ENCODE measurements around the gene MATCAP1. TPM values are rescaled to one million over a fixed set of nuclear protein-coding genes. Genes with fewer than 3 reads are reported as not detected.

The MATCAP1 gene
- polyA plus RNA-seq, 2 of the 4 experiments (the other 2 are of a cell fraction), result 7.5 to 20.8 TPM

DNA sequence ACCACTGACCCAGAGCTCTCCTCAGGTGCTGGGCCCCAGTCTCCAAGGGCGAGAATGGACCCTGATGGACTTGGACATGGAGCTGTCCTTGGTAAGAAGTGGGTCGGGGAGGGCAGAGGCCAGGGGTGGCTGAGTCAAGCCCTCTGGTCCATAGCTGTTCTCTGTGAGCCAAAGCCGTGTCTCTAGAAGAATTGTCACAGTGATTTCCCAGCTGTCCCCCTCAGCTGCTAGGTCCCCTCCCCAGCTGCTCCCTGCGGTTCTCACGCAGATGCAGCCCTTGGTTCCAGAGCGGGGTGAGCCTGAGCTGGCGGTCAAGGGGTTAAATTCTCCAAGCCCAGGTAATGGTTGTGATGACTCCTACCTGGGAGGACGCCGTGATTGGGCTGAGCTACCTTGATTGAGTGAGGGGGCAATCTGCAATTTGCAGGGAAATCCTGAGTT lies 14.7 kb downstream of the MATCAP1 start:
- H3K27ac ChIP-seq, result peak overlapping the region; percentile 97 to 99; a peak in 5 of 6 replicates
- CTCF ChIA-PET, result interaction anchor here (0.6 to 20.5 kb wide), 17 partner anchors 10 to 215 kb away, joined by 3 to 314 read pairs (median 4); partner anchors contain the start of genes B3GNT9, CES3, EXOC3L1 and FBXL8
- 74% methylated on average over 9 of the region's 9 CpGs for WGBS (ENCODE audit: missing lambda C conversion rate)
- FAIRE-seq (no peak), ATAC-seq (no peak), DNase-seq (ENCODE audit: low read depth in 1 of 2, low spot score in 1 of 2) (no peak)
- no peak overlapping the region for H3K4me3 ChIP-seq
- peaks cover 32% of the 10 kb centered on the region for H3K4me1 ChIP-seq
- no peaks in the 10 kb centered on the region for H3K9me3 ChIP-seq
- H3K4me2 ChIP-seq, result peak overlapping the region; percentile 99
- POLR2A ChIA-PET, result interaction anchor here (2.9 kb wide), 1 partner anchor 9 kb away, joined by 46 read pairs; the partner anchor contains the start of genes FBXL8 and TRADD
- TF ChIP-seq TP53 (CRISPR knock-in tag; IDR thresholded peaks at IDR 0.05), result no peak
- TF ChIP-seq, protein P1, sequence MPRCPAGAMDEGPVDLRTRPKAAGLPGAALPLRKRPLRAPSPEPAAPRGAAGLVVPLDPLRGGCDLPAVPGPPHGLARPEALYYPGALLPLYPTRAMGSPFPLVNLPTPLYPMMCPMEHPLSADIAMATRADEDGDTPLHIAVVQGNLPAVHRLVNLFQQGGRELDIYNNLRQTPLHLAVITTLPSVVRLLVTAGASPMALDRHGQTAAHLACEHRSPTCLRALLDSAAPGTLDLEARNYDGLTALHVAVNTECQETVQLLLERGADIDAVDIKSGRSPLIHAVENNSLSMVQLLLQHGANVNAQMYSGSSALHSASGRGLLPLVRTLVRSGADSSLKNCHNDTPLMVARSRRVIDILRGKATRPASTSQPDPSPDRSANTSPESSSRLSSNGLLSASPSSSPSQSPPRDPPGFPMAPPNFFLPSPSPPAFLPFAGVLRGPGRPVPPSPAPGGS (IDR thresholded peaks at IDR 0.05), result no peak
- no peak for TF ChIP-seq HDAC2 (IDR thresholded peaks at IDR 0.05)
- TF ChIP-seq PHF8 (IDR thresholded peaks at IDR 0.05; ENCODE audit: borderline replicate concordance, low read depth), result no peak
- TF ChIP-seq ELK1 (IDR thresholded peaks at IDR 0.05; ENCODE audit: low read depth, low read length), result no peak
- no peak for TF ChIP-seq ZSCAN20 (CRISPR knock-in tag; IDR thresholded peaks at IDR 0.05)
- no peak for TF ChIP-seq EP300 (IDR thresholded peaks at IDR 0.05)
- no peak for TF ChIP-seq HEYL (CRISPR knock-in tag; IDR thresholded peaks at IDR 0.05)
- no peak for TF ChIP-seq MAFK (IDR thresholded peaks at IDR 0.05; ENCODE audit: partially characterized antibody)
- no peak for TF ChIP-seq EHF (CRISPR knock-in tag; IDR thresholded peaks at IDR 0.05)
- TF ChIP-seq, protein P2, sequence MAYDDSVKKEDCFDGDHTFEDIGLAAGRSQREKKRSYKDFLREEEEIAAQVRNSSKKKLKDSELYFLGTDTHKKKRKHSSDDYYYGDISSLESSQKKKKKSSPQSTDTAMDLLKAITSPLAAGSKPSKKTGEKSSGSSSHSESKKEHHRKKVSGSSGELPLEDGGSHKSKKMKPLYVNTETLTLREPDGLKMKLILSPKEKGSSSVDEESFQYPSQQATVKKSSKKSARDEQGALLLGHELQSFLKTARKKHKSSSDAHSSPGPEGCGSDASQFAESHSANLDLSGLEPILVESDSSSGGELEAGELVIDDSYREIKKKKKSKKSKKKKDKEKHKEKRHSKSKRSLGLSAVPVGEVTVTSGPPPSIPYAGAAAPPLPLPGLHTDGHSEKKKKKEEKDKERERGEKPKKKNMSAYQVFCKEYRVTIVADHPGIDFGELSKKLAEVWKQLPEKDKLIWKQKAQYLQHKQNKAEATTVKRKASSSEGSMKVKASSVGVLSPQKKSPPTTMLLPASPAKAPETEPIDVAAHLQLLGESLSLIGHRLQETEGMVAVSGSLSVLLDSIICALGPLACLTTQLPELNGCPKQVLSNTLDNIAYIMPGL (CRISPR knock-in tag; IDR thresholded peaks at IDR 0.05; ENCODE audit: borderline replicate concordance), result no peak
- TF ChIP-seq POLR2A (IDR thresholded peaks at IDR 0.05; ENCODE audit: low read length), result no peak
- TF ChIP-seq, protein P3, sequence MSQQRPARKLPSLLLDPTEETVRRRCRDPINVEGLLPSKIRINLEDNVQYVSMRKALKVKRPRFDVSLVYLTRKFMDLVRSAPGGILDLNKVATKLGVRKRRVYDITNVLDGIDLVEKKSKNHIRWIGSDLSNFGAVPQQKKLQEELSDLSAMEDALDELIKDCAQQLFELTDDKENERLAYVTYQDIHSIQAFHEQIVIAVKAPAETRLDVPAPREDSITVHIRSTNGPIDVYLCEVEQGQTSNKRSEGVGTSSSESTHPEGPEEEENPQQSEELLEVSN (IDR thresholded peaks at IDR 0.05; ENCODE audit: borderline replicate concordance, low read depth), result no peak
- no peak for TF ChIP-seq HOXB13 (CRISPR knock-in tag; IDR thresholded peaks at IDR 0.05; ENCODE audit: low read depth)
- TF ChIP-seq, protein P4, sequence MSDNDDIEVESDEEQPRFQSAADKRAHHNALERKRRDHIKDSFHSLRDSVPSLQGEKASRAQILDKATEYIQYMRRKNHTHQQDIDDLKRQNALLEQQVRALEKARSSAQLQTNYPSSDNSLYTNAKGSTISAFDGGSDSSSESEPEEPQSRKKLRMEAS (IDR thresholded peaks at IDR 0.05), result no peak
- TF ChIP-seq NR3C1 (IDR thresholded peaks at IDR 0.05), result no peak
- no peak for TF ChIP-seq FOSB (CRISPR knock-in tag; IDR thresholded peaks at IDR 0.05)

DNA sequence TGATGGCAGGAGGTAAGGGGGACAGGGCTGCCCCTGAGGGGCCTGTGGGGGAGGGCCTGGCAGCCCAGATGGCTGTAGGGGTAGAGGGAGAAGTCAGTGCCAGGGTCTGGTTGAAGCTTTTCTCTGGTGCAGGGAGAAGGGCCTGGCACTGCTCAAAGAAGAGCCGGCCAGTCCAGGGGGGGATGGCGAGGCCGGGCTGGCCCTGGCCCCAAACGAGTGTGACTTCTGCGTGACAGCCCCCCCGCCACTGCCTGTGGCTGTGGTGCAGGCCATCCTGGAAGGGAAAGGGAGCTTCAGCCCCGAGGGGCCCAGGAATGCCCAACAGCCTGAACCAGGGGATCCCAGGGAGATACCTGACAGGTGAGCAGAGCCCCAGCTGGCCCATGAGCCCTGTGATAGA lies 16.2 kb downstream of the MATCAP1 start:
- DNase-seq (ENCODE audit: low read depth in 1 of 2, low spot score in 1 of 2), result no peak
- TF ChIP-seq, protein P5, sequence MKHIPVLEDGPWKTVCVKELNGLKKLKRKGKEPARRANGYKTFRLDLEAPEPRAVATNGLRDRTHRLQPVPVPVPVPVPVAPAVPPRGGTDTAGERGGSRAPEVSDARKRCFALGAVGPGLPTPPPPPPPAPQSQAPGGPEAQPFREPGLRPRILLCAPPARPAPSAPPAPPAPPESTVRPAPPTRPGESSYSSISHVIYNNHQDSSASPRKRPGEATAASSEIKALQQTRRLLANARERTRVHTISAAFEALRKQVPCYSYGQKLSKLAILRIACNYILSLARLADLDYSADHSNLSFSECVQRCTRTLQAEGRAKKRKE (CRISPR knock-in tag; IDR thresholded peaks at IDR 0.05; ENCODE audit: low read depth), result no peak
- TF ChIP-seq ZNF302 (CRISPR knock-in tag; IDR thresholded peaks at IDR 0.05), result no peak
- TF ChIP-seq FOSB (CRISPR knock-in tag; IDR thresholded peaks at IDR 0.05), result no peak
- no peak for TF ChIP-seq NR3C1 (IDR thresholded peaks at IDR 0.05)
- TF ChIP-seq ESRRA (IDR thresholded peaks at IDR 0.05; ENCODE audit: borderline replicate concordance, low read length), result no peak
- no peak for TF ChIP-seq CEBPB (IDR thresholded peaks at IDR 0.05)
- TF ChIP-seq JUNB (IDR thresholded peaks at IDR 0.05), result no peak
- no peak for TF ChIP-seq MYC (IDR thresholded peaks at IDR 0.05; ENCODE audit: borderline replicate concordance, low read length)
- TF ChIP-seq, protein P2 (CRISPR knock-in tag; IDR thresholded peaks at IDR 0.05; ENCODE audit: borderline replicate concordance), result no peak
- TF ChIP-seq ZSCAN20 (CRISPR knock-in tag; IDR thresholded peaks at IDR 0.05), result no peak

More for the DNA sequence above, 16.2 kb downstream of the MATCAP1 start:
- Histone ChIP-seq H3K4me3 (no peak overlapping the region), H3K27ac (peak overlapping the region in 1 of 2 experiments; percentile 8; a peak in 1 of 6 replicates), H3K4me1 (peaks cover 22% of the 10 kb centered on the region), H3K4me2 (no peak overlapping the region), H3K9me3 (no peaks in the 10 kb centered on the region)
- FAIRE-seq (no peak), ATAC-seq (no peak)
- CTCF ChIA-PET, result interaction anchor here (1.1 to 20.5 kb wide), 7 partner anchors 9 to 213 kb away, joined by 3 to 314 read pairs (median 4); partner anchors contain the start of genes B3GNT9, CES3, EXOC3L1 and FBXL8
- 90% methylated on average over 3 of the region's 7 CpGs for WGBS (ENCODE audit: missing lambda C conversion rate)
- POLR2A ChIA-PET, result no interaction called here
